Neural progenitor cell (in vitro differentiated cells): ENCODE measurements around the gene MAP7D3.

ENCODE experiments used
- EZH2 ChIP-seq: fragments of 200-600 bp; sonication (generic); IDR thresholded peaks from 2 replicates; pipeline ENCODE4 v1.6.1; 2017; ENCODE audit warnings: antibody characterized with exemption, mild to moderate bottlenecking, moderate library complexity
- TF ChIP-seq, protein P1 (sequence below): fragments of 200-600 bp; sonication (generic); IDR thresholded peaks from 2 replicates; pipeline ENCODE4 v1.5.1; 2017; ENCODE audit warnings: antibody characterized with exemption, mild to moderate bottlenecking

DNA sequence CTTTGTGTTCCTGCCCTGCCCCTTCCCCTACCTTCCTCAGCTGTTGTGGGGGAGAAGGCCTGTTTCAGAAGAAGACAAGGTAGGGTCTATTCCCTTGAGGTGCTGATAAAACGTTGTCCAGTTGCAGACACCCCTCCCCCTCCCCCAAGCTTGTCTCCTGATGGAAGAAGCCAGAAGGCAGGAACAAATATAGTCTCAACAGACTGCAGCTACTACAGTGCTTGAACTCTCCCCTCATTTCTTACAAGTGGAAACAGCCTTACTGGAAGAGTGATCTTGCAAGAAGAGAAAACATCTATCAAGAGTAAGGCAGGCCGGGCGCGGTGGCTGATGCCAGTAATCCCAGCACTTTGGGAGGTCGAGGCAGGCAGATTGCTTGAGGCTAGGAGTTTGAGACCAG lies 11.0 kb upstream of the MAP7D3 start:
- TF ChIP-seq, protein P1, sequence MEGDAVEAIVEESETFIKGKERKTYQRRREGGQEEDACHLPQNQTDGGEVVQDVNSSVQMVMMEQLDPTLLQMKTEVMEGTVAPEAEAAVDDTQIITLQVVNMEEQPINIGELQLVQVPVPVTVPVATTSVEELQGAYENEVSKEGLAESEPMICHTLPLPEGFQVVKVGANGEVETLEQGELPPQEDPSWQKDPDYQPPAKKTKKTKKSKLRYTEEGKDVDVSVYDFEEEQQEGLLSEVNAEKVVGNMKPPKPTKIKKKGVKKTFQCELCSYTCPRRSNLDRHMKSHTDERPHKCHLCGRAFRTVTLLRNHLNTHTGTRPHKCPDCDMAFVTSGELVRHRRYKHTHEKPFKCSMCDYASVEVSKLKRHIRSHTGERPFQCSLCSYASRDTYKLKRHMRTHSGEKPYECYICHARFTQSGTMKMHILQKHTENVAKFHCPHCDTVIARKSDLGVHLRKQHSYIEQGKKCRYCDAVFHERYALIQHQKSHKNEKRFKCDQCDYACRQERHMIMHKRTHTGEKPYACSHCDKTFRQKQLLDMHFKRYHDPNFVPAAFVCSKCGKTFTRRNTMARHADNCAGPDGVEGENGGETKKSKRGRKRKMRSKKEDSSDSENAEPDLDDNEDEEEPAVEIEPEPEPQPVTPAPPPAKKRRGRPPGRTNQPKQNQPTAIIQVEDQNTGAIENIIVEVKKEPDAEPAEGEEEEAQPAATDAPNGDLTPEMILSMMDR: no peak
- no peak for TF ChIP-seq EZH2
